A549 (cell line): ENCODE measurements around the gene EIF3D. TPM values are rescaled to one million over a fixed set of nuclear protein-coding genes. Genes with fewer than 3 reads are reported as not detected.
A peak's percentile ranks its signal among the peaks of the same experiment; 100 is the strongest.

ENCODE experiments used
- ATAC-seq, 2 experiments: fragments of 200-7000 bp in 1 of 2; fragments of >200 bp in 1 of 2; cut with Nextera tagmentation in 1 of 2; cut with Tn5 transposase in 1 of 2; 3 replicates each; pipeline versions ENCODE4 v1.8.0 to v1.9.1; 2018 to 2020; ENCODE audit warnings: mild to moderate bottlenecking in 1 of 2, moderate library complexity in 1 of 2
- CTCF ChIA-PET: fragments of 300-600 bp; sonication (Branson Sonifier 250); formaldehyde crosslinking; extraction: SDS; loops from one replicate; lab custom pipeline; 2021; ENCODE audit warnings: antibody characterized with exemption, inconsistent platforms; lab: Yijun Ruan, JAX
- POLR2A ChIA-PET: fragments of 350-600 bp; formaldehyde crosslinking; extraction: SDS; loops from one replicate; lab custom pipeline; 2021; ENCODE audit warnings: antibody characterized with exemption, inconsistent platforms; lab: Yijun Ruan, JAX
- DNase-seq, 2 experiments: peaks; one replicate each; pipeline versions ENCODE4 v3.0.0 to v3.0.0-alpha.2; 2011 to 2016; ENCODE audit warnings: low read depth in 1 of 2, low spot score in 1 of 2
- FAIRE-seq: peaks from 2 replicates; lab custom pipeline; 2011; peaks lifted over from hg19 to GRCh38; lab: Jason Lieb, UNC
- H3K27ac ChIP-seq, 2 experiments: fragments of >200 bp; sonication (Bioruptor Twin); formaldehyde crosslinking; 3 replicates each; pipeline ENCODE4 v1.5.1; 2016 to 2017
- H3K4me1 ChIP-seq: fragments of >200 bp; sonication (Bioruptor Twin); formaldehyde crosslinking; 3 replicates; pipeline ENCODE4 v1.6.1; 2016
- H3K4me2 ChIP-seq: fragments of >200 bp; sonication (Bioruptor Twin); formaldehyde crosslinking; 3 replicates; pipeline ENCODE4 v1.6.1; 2016
- H3K4me3 ChIP-seq: fragments of >200 bp; sonication (Bioruptor Twin); formaldehyde crosslinking; 3 replicates; pipeline ENCODE4 v1.5.1; 2016
- H3K9me3 ChIP-seq: fragments of >200 bp; sonication (Bioruptor Twin); formaldehyde crosslinking; 3 replicates; pipeline ENCODE4 v1.6.1; 2016
- ATOH8 ChIP-seq: fragments of 250-450 bp; sonication (Bioruptor Pico); IDR thresholded peaks from 2 replicates; pipeline ENCODE4 v1.5.0; 2020; ENCODE audit warnings: low read depth, mild to moderate bottlenecking, moderate library complexity
- BCL3 ChIP-seq: fragments of >200 bp; sonication (Bioruptor Twin); formaldehyde crosslinking; IDR thresholded peaks from 3 replicates; pipeline ENCODE4 v1.6.1; 2016
- CBX2 ChIP-seq: fragments of 200-600 bp; sonication (generic); IDR thresholded peaks from 2 replicates; pipeline ENCODE4 v1.6.1; 2016; ENCODE audit warnings: low read depth, mild to moderate bottlenecking, borderline replicate concordance
- CHD2 ChIP-seq: fragments of 150-350 bp; IDR thresholded peaks from 2 replicates; pipeline ENCODE4 v1.6.1; 2014; ENCODE audit warnings: low read length; ENCODE audit not compliant: partially characterized antibody
- EP300 ChIP-seq, 2 experiments: fragments of >200 bp; sonication (Bioruptor Twin); formaldehyde crosslinking; IDR thresholded peaks; 2 replicates in 1 of 2; 3 replicates in 1 of 2; pipeline ENCODE4 v1.6.1; 2016 to 2017
- ESRRA ChIP-seq: fragments of 150-350 bp; IDR thresholded peaks from 2 replicates; pipeline ENCODE4 v1.6.1; 2014; ENCODE audit warnings: mild to moderate bottlenecking, low read length, borderline replicate concordance
- FOSB ChIP-seq: fragments of 250-450 bp; sonication (Bioruptor Pico); IDR thresholded peaks from 2 replicates; pipeline ENCODE4 v1.5.0; 2020; ENCODE audit warnings: mild to moderate bottlenecking, moderate library complexity
- FOSL2 ChIP-seq, 2 experiments: fragments of 450-650 bp in 1 of 2; fragments of >200 bp in 1 of 2; sonication (Bioruptor Twin) in 1 of 2; formaldehyde crosslinking; IDR thresholded peaks; 2 replicates each; pipeline versions ENCODE4 v1.5.0 to v1.6.1; 2016 to 2020; ENCODE audit warnings: mild to moderate bottlenecking in 1 of 2, moderate library complexity in 1 of 2
- HMGXB4 ChIP-seq: fragments of 250-450 bp; sonication (Bioruptor Pico); IDR thresholded peaks from 2 replicates; pipeline ENCODE4 v1.5.0; 2021; ENCODE audit warnings: mild to moderate bottlenecking, moderate library complexity, borderline replicate concordance
- HOXB13 ChIP-seq: fragments of 250-450 bp; sonication (Bioruptor Pico); IDR thresholded peaks from 2 replicates; pipeline ENCODE4 v1.5.0; 2020; ENCODE audit warnings: low read depth, mild to moderate bottlenecking, moderate library complexity
- HOXB5 ChIP-seq: fragments of 250-450 bp; sonication (Bioruptor Pico); IDR thresholded peaks from 2 replicates; pipeline ENCODE4 v1.5.0; 2020; ENCODE audit warnings: mild to moderate bottlenecking, moderate library complexity
- JUN ChIP-seq, 2 experiments: fragments of >200 bp; sonication (Bioruptor Twin); formaldehyde crosslinking; IDR thresholded peaks; 2 replicates in 1 of 2; 3 replicates in 1 of 2; pipeline ENCODE4 v1.6.1; 2016 to 2017
- KDM5A ChIP-seq: fragments of 200-600 bp; sonication (generic); IDR thresholded peaks from 2 replicates; pipeline ENCODE4 v1.6.1; 2016; ENCODE audit warnings: antibody characterized with exemption, mild to moderate bottlenecking
- MAZ ChIP-seq: fragments of 150-350 bp; IDR thresholded peaks from 2 replicates; pipeline ENCODE4 v1.6.1; 2014; ENCODE audit warnings: antibody characterized with exemption, low read depth, low read length, borderline replicate concordance
- NPAS2 ChIP-seq: fragments of 250-450 bp; sonication (Bioruptor Pico); IDR thresholded peaks from 2 replicates; pipeline ENCODE4 v1.8.0; 2022; ENCODE audit warnings: mild to moderate bottlenecking, moderate library complexity, borderline replicate concordance
- PHF8 ChIP-seq: fragments of 200-600 bp; sonication (generic); IDR thresholded peaks from 2 replicates; pipeline ENCODE4 v1.6.1; 2016; ENCODE audit warnings: low read depth, mild to moderate bottlenecking, antibody characterized with exemption, moderate library complexity, borderline replicate concordance
- POLR2A ChIP-seq: IDR thresholded peaks from 2 replicates; pipeline ENCODE4 v1.6.1; 2012; ENCODE audit warnings: mild to moderate bottlenecking, low read length
- POLR2AphosphoS2 ChIP-seq: conservative IDR thresholded peaks from 2 replicates; pipeline ENCODE4 v1.6.1; 2012; ENCODE audit warnings: low read length, improper control_type of control experiment, inconsistent platforms
- RARB ChIP-seq: fragments of 250-450 bp; sonication (Bioruptor Pico); IDR thresholded peaks from 2 replicates; pipeline ENCODE4 v1.8.0; 2021; ENCODE audit warnings: mild to moderate bottlenecking, moderate library complexity
- RNF2 ChIP-seq: fragments of 200-600 bp; sonication (generic); IDR thresholded peaks from 2 replicates; pipeline ENCODE4 v1.6.1; 2016; ENCODE audit warnings: low read depth, mild to moderate bottlenecking, antibody characterized with exemption, moderate library complexity, borderline replicate concordance
- SREBF2 ChIP-seq: fragments of 450-650 bp; IDR thresholded peaks from 2 replicates; pipeline ENCODE4 v1.6.1; 2014; ENCODE audit warnings: mild to moderate bottlenecking, moderate library complexity
- TFCP2L1 ChIP-seq: fragments of 250-450 bp; sonication (Bioruptor Pico); IDR thresholded peaks from 2 replicates; pipeline ENCODE4 v1.5.0; 2021; ENCODE audit warnings: mild to moderate bottlenecking
- TP53 ChIP-seq: fragments of 250-450 bp; sonication (Bioruptor Pico); IDR thresholded peaks from 2 replicates; pipeline ENCODE4 v1.5.0; 2021; ENCODE audit warnings: mild to moderate bottlenecking, moderate library complexity
- ZC3H11A ChIP-seq: fragments of 450-650 bp; IDR thresholded peaks from 2 replicates; pipeline ENCODE4 v1.6.1; 2014; ENCODE audit warnings: antibody characterized with exemption, mild to moderate bottlenecking
- ZFP36 ChIP-seq: fragments of 450-650 bp; IDR thresholded peaks from 2 replicates; pipeline ENCODE4 v1.6.1; 2014; ENCODE audit warnings: borderline replicate concordance; ENCODE audit not compliant: partially characterized antibody
- ZNF302 ChIP-seq: fragments of 250-450 bp; sonication (Bioruptor Pico); IDR thresholded peaks from 2 replicates; pipeline ENCODE4 v1.9.0; 2021; ENCODE audit warnings: inconsistent platforms, mild to moderate bottlenecking, moderate library complexity
- WGBS: methylation state at CpG from one replicate; pipeline ENCODE4 v1.1.6; 2017; ENCODE audit errors: missing lambda C conversion rate; 5-methylcytosine and 5-hydroxymethylcytosine counted together
- polyA plus RNA-seq, 4 experiments: library from polyadenylated mRNA; depleted of rRNA in 3 of 4; stranded (reverse); fragments of >200 nt; fragmentation: RNase III in 1 of 4; extraction: RNeasy Plus Mini Kit Qiagen cat#74134 plus additional on column Dnase treatment in 1 of 4; gene quantifications; 2 replicates in 3 of 4; 3 replicates in 1 of 4; pipeline ENCODE4 v1.2.3, GENCODE V29; 2011 to 2017

The EIF3D gene
- polyA plus RNA-seq, 2 of the 4 experiments (the other 2 are of a cell fraction): 171 to 304 TPM

- WGBS: 62% methylated on average over 12 of the region's 14 CpGs
- FAIRE-seq (no peak), ATAC-seq (0 out of 6 replicates have a peak, but pooled peaks have one; percentile 4 to 7), DNase-seq (no peak)
- Histone ChIP-seq H3K27ac (peak overlapping the region; percentile 77 to 98), H3K9me3 (no peaks in the 10 kb centered on the region), H3K4me3 (no peak overlapping the region), H3K4me2 (peak overlapping the region; percentile 58), H3K4me1 (peaks cover 80% of the 10 kb centered on the region)
- peak in 1 of 2 experiments; percentile 25; a peak in 1 of 5 replicates for TF ChIP-seq JUN (IDR thresholded peaks at IDR 0.05)
- 0 out of 5 replicates have a peak, but pooled peaks of 1 of the 2 experiments have one; percentile 17 for TF ChIP-seq EP300 (IDR thresholded peaks at IDR 0.05)
- no peak for TF ChIP-seq TP53 (CRISPR knock-in tag)
- POLR2A ChIA-PET: interaction anchor here (1.0 to 1.2 kb wide), 2 partner anchors 79 to 81 kb away, joined by 4 to 5 read pairs; partner anchors contain the start of gene MYH9
- CTCF ChIA-PET: interaction anchor here (1.4 to 11.3 kb wide), 6 partner anchors 9 to 166 kb away, joined by 3 to 113 read pairs (median 5); no protein-coding TSS in a partner anchor
These were observed 61.7 kb downstream of the EIF3D start for GRCh38 chr22:36467042-36467810.

- 95% methylated on average over 4 of the region's 7 CpGs for WGBS
- H3K27ac ChIP-seq: peak overlapping the region; percentile 77 to 98
- no peak for ATAC-seq
- peaks cover 86% of the 10 kb centered on the region for H3K4me1 ChIP-seq
- DNase-seq: no peak
- no peaks in the 10 kb centered on the region for H3K9me3 ChIP-seq
- CTCF ChIA-PET: interaction anchor here (1.4 to 11.3 kb wide), 3 partner anchors 12 to 165 kb away, joined by 3 to 113 read pairs (median 5); no protein-coding TSS in a partner anchor
- no peak for TF ChIP-seq FOSB (CRISPR knock-in tag)
- TF ChIP-seq HOXB13 (CRISPR knock-in tag): peak; percentile 52; the same call in 1 of the 2 replicates
- TF ChIP-seq CBX2: no peak
- FAIRE-seq: no peak
- no peak overlapping the region for H3K4me3 ChIP-seq
- peak overlapping the region; percentile 66 for H3K4me2 ChIP-seq
- POLR2A ChIA-PET: interaction anchor here (0.9 to 1.2 kb wide), 3 partner anchors 11 to 80 kb away, joined by 3 to 5 read pairs (median 4); partner anchors contain the start of gene MYH9
These were observed 62.7 kb downstream of the EIF3D start for GRCh38 chr22:36466258-36466657.

- ChIA-PET POLR2A (interaction anchor here (0.9 to 1.1 kb wide), 3 partner anchors 10 to 77 kb away, joined by 3 to 5 read pairs (median 3); partner anchors contain the start of gene MYH9), CTCF (interaction anchor here (1.4 to 11.3 kb wide), 3 partner anchors 11 to 164 kb away, joined by 3 to 113 read pairs (median 5); no protein-coding TSS in a partner anchor)
- no peak overlapping the region for H3K4me3 ChIP-seq
- H3K9me3 ChIP-seq: no peaks in the 10 kb centered on the region
- WGBS: 9% methylated on average over 13 of the region's 25 CpGs
- peaks cover 89% of the 10 kb centered on the region for H3K4me1 ChIP-seq
- H3K27ac ChIP-seq: peak overlapping the region; percentile 77 to 98
- no peak for FAIRE-seq
- peak; percentile 77 to 80 for ATAC-seq
- DNase-seq: peak; percentile 75 to 87
- H3K4me2 ChIP-seq: peak overlapping the region; percentile 66
- TF ChIP-seq CBX2 (no peak), POLR2AphosphoS2 (no peak), MAZ (no peak), TFCP2L1 (CRISPR knock-in tag) (no peak), NPAS2 (CRISPR knock-in tag) (no peak), BCL3 (no peak), ZFP36 (no peak), EP300 (IDR thresholded peaks at IDR 0.05) (peak in 1 of 2 experiments; percentile 65; a peak in 1 of 5 replicates), HOXB5 (CRISPR knock-in tag) (no peak), CHD2 (no peak), ZC3H11A (no peak), FOSL2 (IDR thresholded peaks at IDR 0.05) (peak; percentile 34; the same call in 1 of the 2 replicates), FOSL2 (CRISPR knock-in tag; IDR thresholded peaks at IDR 0.05) (peak; percentile 86), RARB (no peak), ZNF302 (CRISPR knock-in tag) (no peak), SREBF2 (no peak), KDM5A (no peak), ATOH8 (CRISPR knock-in tag) (no peak), PHF8 (no peak), ESRRA (0 out of 2 replicates have a peak, but pooled peaks have one; percentile 33), HMGXB4 (CRISPR knock-in tag) (no peak), RNF2 (no peak), POLR2A (no peak)
These were observed 63.5 kb downstream of the EIF3D start for GRCh38 chr22:36465232-36466021.
